Peyer's patch (tissue), 4 donors: ENCODE results near the gene INF2. TPM values are rescaled to one million over a fixed set of nuclear protein-coding genes. Genes with fewer than 3 reads are reported as not detected.
A peak's percentile ranks its signal among the peaks of the same experiment; 100 is the strongest.

Experiments
- DNase-seq, 3 donors: peaks; one replicate each; pipeline ENCODE4 v3.0.0-alpha.2; 2017 to 2019
- H3K27ac ChIP-seq, 4 donors: fragments of 200-600 bp; sonication (generic); one replicate each; pipeline ENCODE4 v1.5.1; 2016 to 2019
- H3K27me3 ChIP-seq, 2 donors: fragments of 200-600 bp; sonication (generic); one replicate each; pipeline ENCODE4 v1.5.1; 2019
- H3K36me3 ChIP-seq, 3 donors: fragments of 200-600 bp; sonication (generic); one replicate each; pipeline ENCODE4 v1.5.1; 2016 to 2019
- H3K4me1 ChIP-seq, 4 donors: fragments of 200-600 bp; sonication (generic); one replicate each; pipeline ENCODE4 v1.5.1; 2016 to 2019
- H3K4me3 ChIP-seq, 4 donors: fragments of 200-600 bp; sonication (generic); 1 replicate in 3 of 4; 2 replicates in 1 of 4; pipeline ENCODE4 v1.5.1; 2016 to 2019; ENCODE audit warnings: mild to moderate bottlenecking in 1 of 4
- H3K9me3 ChIP-seq, 4 donors: fragments of 200-600 bp; sonication (generic); one replicate each; pipeline ENCODE4 v1.5.1; 2016 to 2019; ENCODE audit warnings: mild to moderate bottlenecking in 1 of 4
- CTCF ChIP-seq, 6 experiments: fragments of 450-650 bp in 4 of 6; fragments of 200-600 bp in 2 of 6; sonication (generic) in 1 of 6; IDR thresholded peaks; one replicate each; pipeline ENCODE4 v1.5.1; 2017 to 2019; ENCODE audit warnings: antibody characterized with exemption in 6 of 6, mild to moderate bottlenecking in 3 of 6, moderate library complexity in 1 of 6
- POLR2A ChIP-seq, 2 donors: fragments of 450-650 bp; IDR thresholded peaks; one replicate each; pipeline ENCODE4 v1.5.1; 2017; ENCODE audit warnings: antibody characterized with exemption in 2 of 2, mild to moderate bottlenecking in 2 of 2, moderate library complexity in 2 of 2
- total RNA-seq, 4 donors: library from RNA; depleted of rRNA; stranded (reverse); fragments of >200 nt; gene quantifications; one replicate each; pipeline ENCODE4 v1.1.0, GENCODE V29; 2016

Gene INF2
- total RNA-seq, 4 donors from 2014 or later = 137 to 287 (median 203) TPM

GRCh38 chr14:104676694-104677511 lies 12.5 kb upstream of the INF2 start:
- H3K4me3 ChIP-seq = peak overlapping the region; percentile 43 to 60 (median 54)
- TF ChIP-seq CTCF (IDR thresholded peaks at IDR 0.05) (no peak), POLR2A (IDR thresholded peaks at IDR 0.05) (no peak)
- no peaks in the 10 kb centered on the region for H3K27me3 ChIP-seq
- peak in 1 of 3 donors; percentile 50 for DNase-seq
- H3K27ac ChIP-seq = peak overlapping the region; percentile 77 to 95 (median 84)
- H3K4me1 ChIP-seq = peaks cover 24 to 45% (median 29%) of the 10 kb centered on the region in 4 donors
- H3K9me3 ChIP-seq = no peaks in the 10 kb centered on the region
- H3K36me3 ChIP-seq = no peaks in the 10 kb centered on the region

GRCh38 chr14:104677512-104678332 lies 11.7 kb upstream of the INF2 start:
- DNase-seq = peak; percentile 74 to 84 (median 83)
- Histone ChIP-seq H3K4me1 (peaks cover 24 to 54% (median 29%) of the 10 kb centered on the region in 4 donors), H3K4me3 (peak overlapping the region; percentile 43 to 60 (median 54)), H3K36me3 (no peaks in the 10 kb centered on the region), H3K9me3 (no peaks in the 10 kb centered on the region), H3K27me3 (no peaks in the 10 kb centered on the region), H3K27ac (peak overlapping the region; percentile 77 to 95 (median 84))
- TF ChIP-seq POLR2A (IDR thresholded peaks at IDR 0.05) (peak; percentile 55 to 73), CTCF (IDR thresholded peaks at IDR 0.05) (no peak)

- Histone ChIP-seq H3K4me3 (peak overlapping the region; percentile 43 to 60 (median 54)), H3K36me3 (no peaks in the 10 kb centered on the region), H3K27ac (peak overlapping the region; percentile 77 to 95 (median 84)), H3K9me3 (no peaks in the 10 kb centered on the region), H3K4me1 (peaks cover 24 to 55% (median 29%) of the 10 kb centered on the region in 4 donors), H3K27me3 (no peaks in the 10 kb centered on the region)
- peak in 1 of 3 donors; percentile 22 for DNase-seq
- TF ChIP-seq POLR2A (IDR thresholded peaks at IDR 0.05) (no peak), CTCF (IDR thresholded peaks at IDR 0.05) (no peak)
These were observed 11.1 kb upstream of the INF2 start for GRCh38 chr14:104678346-104678745.

- no peaks in the 10 kb centered on the region for H3K9me3 ChIP-seq
- TF ChIP-seq POLR2A (IDR thresholded peaks at IDR 0.05) (no peak), CTCF (IDR thresholded peaks at IDR 0.05) (no peak)
- peak overlapping the region; percentile 72 to 95 (median 83) for H3K27ac ChIP-seq
These were observed 10.3 kb upstream of the INF2 start for GRCh38 chr14:104678901-104679705.

More at GRCh38 chr14:104678901-104679705, 10.3 kb upstream of the INF2 start:
- Histone ChIP-seq H3K4me1 (peaks cover 24 to 55% (median 29%) of the 10 kb centered on the region in 4 donors), H3K36me3 (no peaks in the 10 kb centered on the region), H3K27me3 (no peaks in the 10 kb centered on the region), H3K4me3 (no peak overlapping the region)
- no peak for DNase-seq
